ENCODE measurements around the gene POLD4. TPM values are rescaled to one million over a fixed set of nuclear protein-coding genes. Genes with fewer than 3 reads are reported as not detected.

The POLD4 gene
- total RNA-seq, 1 donor from 2014 or later: 69.3 TPM

DNA sequence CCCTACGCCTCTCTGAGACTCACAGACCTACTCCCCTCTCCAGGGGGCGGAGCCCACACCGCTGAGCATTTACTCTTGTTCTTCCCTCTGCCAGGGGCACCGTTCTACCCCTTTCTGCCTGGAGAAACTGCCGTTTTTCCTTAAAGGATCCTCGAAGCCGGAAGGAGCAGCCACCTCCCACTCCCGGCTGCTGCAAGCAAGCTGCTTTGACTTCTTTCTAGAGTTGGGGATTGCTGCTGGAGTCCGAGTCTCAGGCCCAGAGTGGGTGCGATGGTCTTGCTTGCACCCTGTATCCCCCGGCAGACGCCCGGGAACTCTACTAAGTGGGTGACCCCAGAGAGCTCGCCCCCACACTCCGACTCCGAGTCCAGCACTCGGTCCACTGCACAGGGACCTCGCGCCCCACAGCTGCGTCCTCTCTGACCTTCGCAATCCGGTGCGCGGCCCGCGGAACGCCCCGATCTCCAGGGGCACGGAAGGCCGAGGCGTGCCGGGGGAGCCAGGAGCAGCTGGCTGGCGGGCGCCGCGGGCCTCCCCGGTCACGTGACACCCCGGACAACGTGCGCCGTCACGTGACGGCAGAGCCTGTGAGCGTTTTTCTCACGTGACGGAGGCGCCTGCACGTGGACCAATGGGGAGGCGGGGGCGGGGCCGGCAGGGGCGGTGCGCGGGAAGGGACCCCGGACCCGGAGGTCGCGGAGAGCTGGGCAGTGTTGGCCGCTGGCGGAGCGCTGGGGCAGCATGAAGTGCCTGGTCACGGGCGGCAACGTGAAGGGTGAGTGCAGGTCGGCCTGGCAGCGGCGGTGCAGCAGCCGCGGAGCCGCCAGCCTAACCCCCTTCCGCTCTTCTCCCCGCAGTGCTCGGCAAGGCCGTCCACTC, 38.2 kb upstream of the POLD4 start, which contains the start of gene RAD9A:
Gene RAD9A, plus strand, starts transcription at position 683 of the 879 bp plus-strand sequence. Its CDS starts 59 bp downstream, at position 742.
- Histone ChIP-seq H3K27ac (peak within 1 kb of the TSS; percentile 87), H3K9me3 (no peaks in the 10 kb centered on the region), H3K36me3 (peaks cover 14% of the 10 kb centered on the region), H3K4me3 (peak within 1 kb of the TSS; percentile 79), H3K27me3 (no peaks in the 10 kb centered on the region), H3K4me1 (peaks cover 15% of the 10 kb centered on the region)
- DNase-seq: peak; percentile 98
- ATAC-seq: peak; percentile 91
- intact Hi-C loops (cut with DNase I): no loop called here
- TF ChIP-seq, protein P1, sequence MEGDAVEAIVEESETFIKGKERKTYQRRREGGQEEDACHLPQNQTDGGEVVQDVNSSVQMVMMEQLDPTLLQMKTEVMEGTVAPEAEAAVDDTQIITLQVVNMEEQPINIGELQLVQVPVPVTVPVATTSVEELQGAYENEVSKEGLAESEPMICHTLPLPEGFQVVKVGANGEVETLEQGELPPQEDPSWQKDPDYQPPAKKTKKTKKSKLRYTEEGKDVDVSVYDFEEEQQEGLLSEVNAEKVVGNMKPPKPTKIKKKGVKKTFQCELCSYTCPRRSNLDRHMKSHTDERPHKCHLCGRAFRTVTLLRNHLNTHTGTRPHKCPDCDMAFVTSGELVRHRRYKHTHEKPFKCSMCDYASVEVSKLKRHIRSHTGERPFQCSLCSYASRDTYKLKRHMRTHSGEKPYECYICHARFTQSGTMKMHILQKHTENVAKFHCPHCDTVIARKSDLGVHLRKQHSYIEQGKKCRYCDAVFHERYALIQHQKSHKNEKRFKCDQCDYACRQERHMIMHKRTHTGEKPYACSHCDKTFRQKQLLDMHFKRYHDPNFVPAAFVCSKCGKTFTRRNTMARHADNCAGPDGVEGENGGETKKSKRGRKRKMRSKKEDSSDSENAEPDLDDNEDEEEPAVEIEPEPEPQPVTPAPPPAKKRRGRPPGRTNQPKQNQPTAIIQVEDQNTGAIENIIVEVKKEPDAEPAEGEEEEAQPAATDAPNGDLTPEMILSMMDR (IDR thresholded peaks at IDR 0.05): no peak

DNA sequence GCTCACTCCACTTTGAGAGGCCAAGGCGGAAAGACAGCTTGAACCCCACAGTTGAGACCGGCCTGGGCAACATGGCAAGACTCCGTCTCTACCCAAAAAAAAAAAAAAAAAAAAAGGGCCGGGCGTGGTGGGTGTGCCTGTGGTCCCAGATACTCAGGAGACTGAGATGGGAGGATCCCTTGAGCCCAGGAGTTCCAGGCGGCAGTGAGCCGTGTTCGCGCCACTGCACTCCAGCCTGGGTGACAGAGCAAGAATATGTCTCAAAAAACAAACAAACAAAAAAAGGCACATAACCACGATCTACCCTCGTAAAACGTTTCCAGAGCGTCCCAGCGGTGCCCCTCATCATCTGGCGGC, 37.6 kb upstream of the POLD4 start:
- DNase-seq: no peak
- Histone ChIP-seq H3K9me3 (no peaks in the 10 kb centered on the region), H3K4me1 (peaks cover 15% of the 10 kb centered on the region), H3K27me3 (no peaks in the 10 kb centered on the region), H3K4me3 (peak overlapping the region; percentile 79), H3K27ac (peak overlapping the region; percentile 87), H3K36me3 (peaks cover 10% of the 10 kb centered on the region)
- no peak for ATAC-seq
- TF ChIP-seq, protein P1 (IDR thresholded peaks at IDR 0.05): no peak
- intact Hi-C loops (cut with DNase I): no loop called here

DNA sequence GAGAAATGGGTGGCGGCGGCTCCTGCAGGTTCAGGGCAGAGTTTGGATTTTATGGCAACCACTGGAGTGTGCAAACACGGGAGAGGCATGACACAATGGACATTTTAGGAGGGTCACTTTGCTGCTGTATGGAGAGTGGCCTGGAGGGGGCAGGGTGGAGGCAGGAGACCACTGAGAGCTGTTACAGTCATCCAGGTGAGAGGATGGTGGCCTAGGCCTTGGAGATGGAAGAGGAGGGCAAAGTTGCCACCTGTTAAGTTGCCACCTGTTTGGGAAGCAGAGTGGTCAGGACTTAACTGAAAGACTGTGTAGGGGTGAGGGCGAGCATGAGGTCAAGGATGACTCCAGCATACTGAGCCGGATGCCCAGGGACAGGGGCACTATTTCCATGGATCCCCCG, 36.1 kb upstream of the POLD4 start:
- DNase-seq (no peak), ATAC-seq (peak; percentile 34)
- Histone ChIP-seq H3K4me1 (peaks cover 18% of the 10 kb centered on the region), H3K9me3 (no peaks in the 10 kb centered on the region), H3K27me3 (no peaks in the 10 kb centered on the region), H3K27ac (no peak overlapping the region), H3K4me3 (no peak overlapping the region), H3K36me3 (no peaks in the 10 kb centered on the region)
- intact Hi-C loops (cut with DNase I): loop anchor here (5.0 kb wide), 1 partner anchor 37 kb away; the partner anchor contains the start of gene POLD4
- TF ChIP-seq, protein P1 (IDR thresholded peaks at IDR 0.05): peak; percentile 47

DNA sequence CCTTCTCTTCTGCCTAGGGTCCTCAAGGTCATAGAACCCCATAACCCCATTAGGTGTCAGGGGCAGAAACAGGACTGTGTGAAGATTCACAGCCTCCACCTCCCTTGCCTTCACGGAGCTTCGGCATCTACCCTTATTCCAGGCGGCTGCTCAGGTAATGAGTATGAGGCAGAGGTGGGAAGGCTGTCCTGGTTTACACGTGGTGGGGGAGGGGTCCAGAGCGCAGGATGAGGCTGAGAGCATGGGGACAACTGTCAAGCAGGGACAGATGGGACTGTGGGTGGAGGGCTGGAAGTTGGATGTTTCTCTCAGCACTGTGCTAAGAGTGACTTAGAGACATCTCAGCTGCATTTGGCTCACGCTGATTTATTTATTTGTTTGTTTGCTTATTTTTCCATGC, 34.2 kb upstream of the POLD4 start:
- no peaks in the 10 kb centered on the region for H3K9me3 ChIP-seq
- intact Hi-C loops (cut with DNase I): loop anchor here (5.0 kb wide), 1 partner anchor 35 kb away; the partner anchor contains the start of gene POLD4
- TF ChIP-seq, protein P1 (IDR thresholded peaks at IDR 0.05): no peak
- no peak overlapping the region for H3K4me3 ChIP-seq
- H3K27me3 ChIP-seq: no peaks in the 10 kb centered on the region
- H3K27ac ChIP-seq: no peak overlapping the region
- DNase-seq (no peak), ATAC-seq (no peak)
- H3K36me3 ChIP-seq: no peaks in the 10 kb centered on the region
- H3K4me1 ChIP-seq: peaks cover 14% of the 10 kb centered on the region

DNA sequence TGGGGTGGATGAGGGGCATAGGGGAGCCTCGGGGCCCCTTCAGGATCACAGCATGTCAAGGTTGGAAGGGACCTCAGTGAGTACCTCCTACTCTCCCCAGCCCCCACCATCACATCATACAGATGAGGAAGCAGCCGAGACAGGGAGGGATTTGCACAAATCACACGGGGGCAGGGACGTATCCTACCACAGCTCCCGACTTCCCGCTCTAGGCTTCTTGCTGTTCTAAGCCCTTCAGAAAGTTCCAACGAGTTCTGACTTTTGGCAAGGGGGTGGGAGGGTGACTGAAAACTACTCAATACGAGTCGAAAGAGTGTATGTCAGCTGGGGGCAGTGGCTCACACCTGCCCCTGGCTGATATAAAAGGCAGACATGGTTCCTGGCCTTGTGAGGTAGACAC, 33.7 kb upstream of the POLD4 start:
- H3K4me1 ChIP-seq: peaks cover 15% of the 10 kb centered on the region
- no peaks in the 10 kb centered on the region for H3K9me3 ChIP-seq
- no peak for DNase-seq
- no peak for ATAC-seq
- TF ChIP-seq, protein P1 (IDR thresholded peaks at IDR 0.05): no peak
- no peak overlapping the region for H3K27ac ChIP-seq
- no peak overlapping the region for H3K4me3 ChIP-seq
- no peaks in the 10 kb centered on the region for H3K27me3 ChIP-seq
- intact Hi-C loops (cut with DNase I): loop anchor here (5.0 kb wide), 1 partner anchor 35 kb away; the partner anchor contains the start of gene POLD4
- H3K36me3 ChIP-seq: no peaks in the 10 kb centered on the region
